Tibial artery (tissue), 4 donors: ENCODE measurements around the gene FNDC10.
"Not testable (repeated sequence)": the region's sequence is repeated elsewhere in the genome, so short reads cannot be mapped to it uniquely, and the experiment has no call there.

Source experiments
- DNase-seq, 2 donors: peaks; one replicate each; pipeline ENCODE4 v3.0.0-alpha.2; 2019
- H3K27ac ChIP-seq, 2 donors: fragments of 200-600 bp; sonication (generic) in 1 of 2; 1 replicate in 1 of 2; 2 replicates in 1 of 2; pipeline ENCODE4 v1.5.1; 2018 to 2019; ENCODE audit warnings: mild to moderate bottlenecking in 1 of 2
- H3K27me3 ChIP-seq, 2 donors: fragments of 200-600 bp; sonication (generic) in 1 of 2; one replicate each; pipeline versions ENCODE4 v1.5.1 to v1.6.0; 2016 to 2019
- H3K36me3 ChIP-seq, 3 donors: fragments of 200-600 bp; sonication (generic) in 2 of 3; one replicate each; pipeline ENCODE4 v1.5.1; 2016 to 2019; ENCODE audit warnings: mild to moderate bottlenecking in 2 of 3
- H3K4me1 ChIP-seq, 4 donors: fragments of 200-600 bp; sonication (generic) in 2 of 4; 1 replicate in 3 of 4; 2 replicates in 1 of 4; pipeline ENCODE4 v1.5.1; 2016 to 2019
- H3K4me3 ChIP-seq, 2 donors: fragments of 200-600 bp; sonication (generic) in 1 of 2; 1 replicate in 1 of 2; 2 replicates in 1 of 2; pipeline ENCODE4 v1.5.1; 2018 to 2019; ENCODE audit warnings: mild to moderate bottlenecking in 2 of 2
- H3K9me3 ChIP-seq, 3 donors: fragments of 200-600 bp; sonication (generic) in 1 of 3; one replicate each; pipeline ENCODE4 v1.5.1; 2016 to 2019
- intact Hi-C: fragments of 100-400 bp; cut with DNase I; formaldehyde crosslinking; loops from one replicate; pipeline ENCODE4 v1.15.0; 2023; ENCODE audit warnings: low total_unique reads
- TF ChIP-seq, protein P1 (sequence below), 2 experiments: fragments of 200-600 bp in 1 of 2; fragments of 450-650 bp in 1 of 2; IDR thresholded peaks; one replicate each; pipeline ENCODE4 v1.5.1; 2017 to 2019; ENCODE audit warnings: antibody characterized with exemption in 2 of 2, mild to moderate bottlenecking in 1 of 2, moderate library complexity in 1 of 2

The FNDC10 gene

DNA sequence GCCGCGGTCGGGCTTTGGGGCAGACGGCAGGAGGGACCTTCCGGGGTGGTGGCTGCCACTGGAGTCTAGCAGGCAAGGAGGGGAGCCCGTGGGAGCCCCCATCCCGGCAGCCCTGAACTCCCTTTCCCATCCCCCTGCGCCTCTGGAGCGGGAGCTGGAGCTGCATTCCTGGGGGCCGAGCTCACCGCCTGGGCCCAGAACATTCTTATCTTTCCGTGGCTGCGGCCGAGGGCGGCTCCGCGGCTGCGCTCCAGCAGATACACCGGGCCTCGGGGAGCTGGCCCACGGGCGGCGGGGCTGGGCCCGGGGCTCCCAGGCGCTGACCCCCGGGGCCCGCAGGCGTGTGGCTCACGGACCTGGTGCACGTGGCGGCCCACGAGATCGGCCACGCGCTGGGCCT lies 33.5 kb upstream of the FNDC10 start:
- DNase-seq, H3K4me3 ChIP-seq, H3K27ac ChIP-seq, H3K9me3 ChIP-seq, intact Hi-C loops: not testable (repeated sequence)
- Histone ChIP-seq H3K4me1 (peaks cover 0 to 24% (median 18%) of the 10 kb centered on the region in 4 donors), H3K27me3 (peaks cover 11 to 39% of the 10 kb centered on the region in 2 donors), H3K36me3 (peaks cover 15 to 35% (median 20%) of the 10 kb centered on the region in 3 donors)

DNA sequence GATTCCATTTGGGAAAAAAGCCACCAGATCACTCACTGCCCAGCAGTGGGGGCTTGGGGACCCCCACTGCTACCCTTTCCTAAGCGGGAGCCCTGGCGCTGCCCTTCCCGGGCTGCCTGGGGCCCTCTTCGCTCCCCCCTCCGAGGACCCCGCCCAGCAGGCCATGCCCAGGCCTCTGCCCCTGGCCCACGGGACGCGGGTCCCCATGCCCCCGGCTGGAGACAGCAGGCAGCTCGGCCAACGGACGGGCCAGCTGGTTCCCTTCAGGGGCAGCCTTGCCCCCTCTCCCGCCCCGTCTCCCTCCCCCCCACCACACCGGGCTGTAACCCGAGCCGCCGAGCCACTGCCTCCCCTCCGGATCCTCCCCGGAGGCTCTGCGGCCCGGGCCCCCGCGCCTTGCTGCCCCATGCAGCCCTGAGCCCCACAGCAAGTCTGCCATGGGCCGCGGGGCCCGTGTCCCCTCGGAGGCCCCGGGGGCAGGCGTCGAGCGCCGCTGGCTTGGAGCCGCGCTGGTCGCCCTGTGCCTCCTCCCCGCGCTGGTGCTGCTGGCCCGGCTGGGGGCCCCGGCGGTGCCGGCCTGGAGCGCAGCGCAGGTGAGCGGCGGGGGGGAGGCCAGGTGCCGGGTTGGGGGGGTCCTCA lies 32.0 kb upstream of the FNDC10 start, which contains the start of gene MMP23B:
TSS of gene MMP23B (plus strand) at position 392 of the 639 bp plus-strand sequence. CDS start at position 438, 46 bp downstream.
- TF ChIP-seq, protein P1, sequence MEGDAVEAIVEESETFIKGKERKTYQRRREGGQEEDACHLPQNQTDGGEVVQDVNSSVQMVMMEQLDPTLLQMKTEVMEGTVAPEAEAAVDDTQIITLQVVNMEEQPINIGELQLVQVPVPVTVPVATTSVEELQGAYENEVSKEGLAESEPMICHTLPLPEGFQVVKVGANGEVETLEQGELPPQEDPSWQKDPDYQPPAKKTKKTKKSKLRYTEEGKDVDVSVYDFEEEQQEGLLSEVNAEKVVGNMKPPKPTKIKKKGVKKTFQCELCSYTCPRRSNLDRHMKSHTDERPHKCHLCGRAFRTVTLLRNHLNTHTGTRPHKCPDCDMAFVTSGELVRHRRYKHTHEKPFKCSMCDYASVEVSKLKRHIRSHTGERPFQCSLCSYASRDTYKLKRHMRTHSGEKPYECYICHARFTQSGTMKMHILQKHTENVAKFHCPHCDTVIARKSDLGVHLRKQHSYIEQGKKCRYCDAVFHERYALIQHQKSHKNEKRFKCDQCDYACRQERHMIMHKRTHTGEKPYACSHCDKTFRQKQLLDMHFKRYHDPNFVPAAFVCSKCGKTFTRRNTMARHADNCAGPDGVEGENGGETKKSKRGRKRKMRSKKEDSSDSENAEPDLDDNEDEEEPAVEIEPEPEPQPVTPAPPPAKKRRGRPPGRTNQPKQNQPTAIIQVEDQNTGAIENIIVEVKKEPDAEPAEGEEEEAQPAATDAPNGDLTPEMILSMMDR (IDR thresholded peaks at IDR 0.05) = no peak
- H3K4me3 ChIP-seq = peak within 1 kb of the TSS; percentile 30 to 37
- intact Hi-C loops = no loop called here

DNA sequence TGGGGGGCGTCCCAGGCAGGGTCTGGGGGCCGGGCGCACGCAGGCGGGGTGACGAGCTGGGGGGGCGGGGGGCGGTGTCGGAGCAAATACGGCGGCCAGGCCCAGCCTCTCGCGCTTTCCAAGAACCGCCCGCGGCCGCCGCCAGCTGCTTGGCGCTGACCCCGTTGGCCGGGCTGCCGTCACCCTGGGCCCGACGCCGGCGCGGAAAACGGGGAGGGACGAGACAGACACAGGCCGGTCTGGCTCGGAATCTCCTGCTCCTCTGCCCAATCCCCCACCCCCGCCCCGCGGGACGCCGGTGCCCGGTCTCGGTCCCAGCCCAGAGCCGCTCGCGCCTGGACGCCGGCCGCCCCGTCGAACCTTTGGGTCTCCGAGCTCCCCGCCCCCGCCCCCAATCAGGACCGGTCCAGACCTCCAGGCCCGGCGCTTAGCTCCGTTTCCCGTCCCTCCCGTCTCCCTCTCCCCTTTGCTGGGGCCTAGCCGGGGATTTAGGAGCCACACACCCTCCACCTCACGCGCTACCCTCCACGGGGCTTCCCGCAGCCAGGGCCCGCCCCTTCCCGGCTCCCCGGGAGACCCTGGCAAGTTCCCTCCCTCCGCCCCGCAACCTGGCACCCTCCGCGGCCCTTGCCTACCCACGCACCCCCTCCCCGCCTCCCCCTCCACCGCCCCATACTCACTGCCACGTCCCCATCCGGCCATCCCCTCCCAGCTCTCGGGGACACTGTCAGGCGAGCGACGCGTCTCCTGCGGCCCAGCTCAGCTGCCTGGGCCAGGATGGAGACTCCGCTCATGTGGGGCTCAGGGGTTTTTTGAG lies 31.2 kb upstream of the FNDC10 start:
- Histone ChIP-seq H3K4me3 (peak overlapping the region; percentile 30 to 37), H3K27ac (peak overlapping the region; percentile 56 to 77), H3K27me3 (peaks cover 11 to 48% of the 10 kb centered on the region in 2 donors), H3K9me3 (no peaks in the 10 kb centered on the region), H3K4me1 (peaks cover 0 to 24% (median 18%) of the 10 kb centered on the region in 4 donors), H3K36me3 (peaks cover 9 to 35% (median 25%) of the 10 kb centered on the region in 3 donors)
- intact Hi-C loops = no loop called here
- TF ChIP-seq, protein P1 (IDR thresholded peaks at IDR 0.05) = no peak
- peak; percentile 61 to 86 for DNase-seq

More for the DNA sequence above, 32.0 kb upstream of the FNDC10 start, which contains the start of gene MMP23B:
- no peaks in the 10 kb centered on the region for H3K9me3 ChIP-seq
- DNase-seq = peak in 1 of 2 donors; percentile 66
- H3K27me3 ChIP-seq = peaks cover 11 to 48% of the 10 kb centered on the region in 2 donors
- peak within 1 kb of the TSS; percentile 56 to 77 for H3K27ac ChIP-seq
- H3K36me3 ChIP-seq = peaks cover 15 to 35% (median 26%) of the 10 kb centered on the region in 3 donors
- peaks cover 0 to 24% (median 18%) of the 10 kb centered on the region in 4 donors for H3K4me1 ChIP-seq

DNA sequence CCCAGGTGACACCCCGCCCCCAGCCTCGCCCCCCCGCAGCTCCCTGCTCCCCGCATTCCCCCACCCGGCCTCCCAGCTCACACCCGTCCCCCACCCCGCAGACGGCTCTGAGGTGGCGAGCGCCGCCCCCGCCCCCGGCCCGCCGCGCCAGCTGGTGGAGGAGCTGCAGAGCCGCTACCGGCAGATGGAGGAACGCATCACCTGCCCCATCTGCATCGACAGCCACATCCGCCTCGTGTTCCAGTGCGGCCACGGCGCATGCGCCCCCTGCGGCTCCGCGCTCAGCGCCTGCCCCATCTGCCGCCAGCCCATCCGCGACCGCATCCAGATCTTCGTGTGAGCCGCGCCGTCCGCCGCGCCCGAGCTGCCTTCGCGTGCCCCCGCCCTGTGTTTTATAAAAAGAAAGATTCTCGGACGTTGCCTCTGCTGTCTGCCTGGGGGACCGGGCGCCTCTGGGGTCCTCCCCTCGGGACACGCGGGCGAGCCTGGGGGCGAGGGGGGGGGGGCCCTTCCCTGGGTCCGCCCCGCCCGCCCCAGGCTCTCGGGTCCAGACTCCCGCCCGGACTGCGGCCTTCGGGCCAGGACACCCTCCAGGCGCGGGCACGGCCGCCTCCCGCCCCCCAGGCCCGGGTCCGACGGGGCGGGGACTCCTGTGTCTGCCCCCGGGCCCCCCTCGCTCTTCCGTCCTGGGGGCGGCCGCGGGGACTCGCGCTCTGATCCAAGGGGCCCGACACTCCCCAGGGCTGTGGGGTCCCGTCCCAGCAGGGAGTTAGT lies 30.4 kb upstream of the FNDC10 start:
- TF ChIP-seq, protein P1 (IDR thresholded peaks at IDR 0.05) = no peak
- intact Hi-C loops = no loop called here
- H3K36me3 ChIP-seq = peaks cover 9 to 41% (median 25%) of the 10 kb centered on the region in 3 donors
- DNase-seq = peak; percentile 66 to 83
- H3K27ac ChIP-seq = peak overlapping the region; percentile 56 to 77
- H3K4me3 ChIP-seq = peak overlapping the region; percentile 30 to 37
- no peaks in the 10 kb centered on the region for H3K9me3 ChIP-seq
- peaks cover 11 to 48% of the 10 kb centered on the region in 2 donors for H3K27me3 ChIP-seq
- H3K4me1 ChIP-seq = peaks cover 0 to 24% (median 18%) of the 10 kb centered on the region in 4 donors

DNA sequence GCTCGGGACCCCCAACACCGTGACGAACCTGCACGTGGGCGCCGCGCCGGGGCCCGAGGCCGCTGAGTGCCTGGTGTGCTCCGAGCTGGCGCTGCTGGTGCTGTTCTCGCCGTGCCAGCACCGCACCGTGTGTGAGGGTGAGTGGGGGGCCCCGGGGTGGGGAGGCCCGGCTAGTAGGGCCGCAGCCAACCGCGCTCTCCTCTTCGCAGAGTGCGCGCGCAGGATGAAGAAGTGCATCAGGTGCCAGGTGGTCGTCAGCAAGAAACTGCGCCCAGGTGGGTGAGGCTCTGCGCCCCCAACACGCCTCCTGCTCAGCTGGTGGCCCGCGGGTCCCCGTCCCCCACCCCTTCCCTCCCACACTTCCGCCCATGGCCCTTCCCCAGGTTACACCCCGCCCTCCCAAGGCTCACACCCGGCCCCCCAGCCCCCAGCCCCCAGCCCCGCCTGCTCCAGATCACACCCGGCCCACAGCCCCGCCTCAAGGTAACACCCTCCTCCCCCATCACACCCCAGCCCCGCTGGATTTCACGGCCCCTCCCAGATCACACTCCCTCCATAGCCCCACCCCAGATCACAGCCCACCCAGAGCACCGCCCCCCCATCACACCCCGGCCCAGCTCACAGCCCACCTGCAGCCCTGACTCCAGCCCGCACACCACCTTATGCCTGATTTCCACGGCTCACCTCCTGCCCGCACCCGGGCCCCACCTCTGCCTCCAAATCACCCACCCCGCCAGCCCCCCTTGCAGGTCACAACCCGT lies 29.7 kb upstream of the FNDC10 start:
- no peak overlapping the region for H3K4me3 ChIP-seq
- H3K9me3 ChIP-seq = no peaks in the 10 kb centered on the region
- intact Hi-C loops = no loop called here
- H3K27me3 ChIP-seq = peaks cover 11 to 48% of the 10 kb centered on the region in 2 donors
- no peak overlapping the region for H3K27ac ChIP-seq
- TF ChIP-seq, protein P1 (IDR thresholded peaks at IDR 0.05) = no peak
- peaks cover 0 to 24% (median 18%) of the 10 kb centered on the region in 4 donors for H3K4me1 ChIP-seq
- peak in 1 of 2 donors; percentile 68 for DNase-seq
- peaks cover 9 to 48% (median 25%) of the 10 kb centered on the region in 3 donors for H3K36me3 ChIP-seq
